ELR (cell line): ENCODE data around the gene TUBB8B.
"Not testable (repeated sequence)": the region's sequence is repeated elsewhere in the genome, so short reads cannot be mapped to it uniquely, and the experiment has no call there.

Source experiments
- DNase-seq: peaks from one replicate; pipeline ENCODE4 v3.0.0-alpha.2; 2015; ENCODE audit warnings: low read depth

Gene TUBB8B

GRCh38 chr18:49176-49665 is at the start of gene TUBB8B:
TSS of gene TUBB8B (minus strand) at chr18:49615. CDS start at chr18:49557, 58 bp downstream.
- not testable (repeated sequence) for DNase-seq

- not testable (repeated sequence) for DNase-seq
Observed at GRCh38 chr18:97252-97914, 48.0 kb upstream of the TUBB8B start.

GRCh38 chr18:96767-97131 is 47.3 kb upstream of the TUBB8B start:
- not testable (repeated sequence) for DNase-seq

DNA sequence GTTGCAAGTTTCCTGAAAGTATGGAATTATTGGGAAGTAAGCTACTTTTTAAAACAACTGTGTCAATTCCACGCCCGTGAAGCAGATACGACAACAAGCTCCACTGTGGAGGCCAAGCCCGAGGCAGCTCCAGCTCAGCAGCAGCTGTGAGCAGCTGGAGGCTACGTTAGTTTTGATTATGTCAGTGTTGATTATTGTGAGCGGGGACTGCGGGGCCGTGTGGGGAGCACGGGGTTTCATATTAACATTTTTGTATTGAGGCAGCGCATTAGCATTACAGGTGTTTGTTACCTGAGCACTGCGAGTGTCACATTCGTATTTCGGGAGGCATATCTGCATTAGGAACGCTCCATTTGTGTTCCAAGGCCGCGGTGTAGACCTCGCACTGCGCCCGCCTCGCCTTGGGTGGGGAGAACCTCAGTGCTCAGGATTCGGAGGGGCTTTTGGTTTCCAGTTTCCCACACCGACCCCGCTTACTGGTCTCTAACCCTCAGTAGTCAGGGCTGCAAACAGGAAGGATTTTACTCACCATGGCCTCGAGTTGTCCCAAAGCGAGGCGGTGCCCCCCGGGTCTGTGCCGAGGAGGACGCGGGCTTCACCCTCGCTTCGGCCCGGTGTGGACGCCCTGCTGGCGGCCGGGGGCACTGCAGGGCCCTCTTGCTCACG is 46.8 kb upstream of the TUBB8B start:
- not testable (repeated sequence) for DNase-seq

DNA sequence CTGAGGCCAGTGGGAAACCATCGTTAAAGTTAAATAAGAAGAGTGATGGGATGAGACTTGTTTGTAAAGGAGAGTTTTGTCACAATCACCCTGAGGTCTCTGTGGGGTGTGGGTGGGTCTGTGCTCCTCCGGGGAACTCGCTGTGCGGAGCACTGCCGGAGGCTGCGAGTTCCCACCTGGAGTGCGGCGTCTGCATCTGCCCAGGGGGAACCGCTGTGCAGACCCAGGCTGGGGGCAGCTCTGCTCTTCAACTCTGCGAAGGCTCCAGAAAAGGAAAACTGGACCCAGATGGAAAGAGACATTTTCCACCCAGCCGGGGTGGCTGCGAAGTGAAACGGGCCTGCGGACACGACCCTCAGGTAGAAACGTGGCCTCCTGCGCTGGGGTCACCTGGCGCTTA is 46.2 kb upstream of the TUBB8B start:
- not testable (repeated sequence) for DNase-seq

GRCh38 chr18:93897-94408 is 44.5 kb upstream of the TUBB8B start:
- DNase-seq = not testable (repeated sequence)

DNA sequence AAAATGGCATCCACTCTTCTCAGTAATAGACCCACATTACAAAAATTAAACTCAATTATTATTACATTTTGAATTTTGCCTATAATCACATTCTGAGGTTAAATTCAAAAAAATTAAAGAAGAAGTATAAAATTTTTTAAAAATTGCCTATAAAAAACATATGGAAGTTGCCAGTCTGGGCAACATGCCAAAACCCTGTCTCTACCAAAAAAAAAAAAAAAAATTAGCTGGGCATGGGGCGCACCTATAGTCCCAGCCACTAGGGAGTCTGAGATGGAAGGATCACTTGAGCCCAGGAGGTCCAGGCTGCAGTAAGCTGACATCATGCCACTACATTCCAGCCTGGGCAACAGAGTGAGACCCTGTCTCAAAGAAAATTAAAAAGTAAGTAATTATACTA is 42.1 kb upstream of the TUBB8B start:
- DNase-seq = not testable (repeated sequence)

GRCh38 chr18:90396-91193 is 41.2 kb upstream of the TUBB8B start:
- not testable (repeated sequence) for DNase-seq

DNA sequence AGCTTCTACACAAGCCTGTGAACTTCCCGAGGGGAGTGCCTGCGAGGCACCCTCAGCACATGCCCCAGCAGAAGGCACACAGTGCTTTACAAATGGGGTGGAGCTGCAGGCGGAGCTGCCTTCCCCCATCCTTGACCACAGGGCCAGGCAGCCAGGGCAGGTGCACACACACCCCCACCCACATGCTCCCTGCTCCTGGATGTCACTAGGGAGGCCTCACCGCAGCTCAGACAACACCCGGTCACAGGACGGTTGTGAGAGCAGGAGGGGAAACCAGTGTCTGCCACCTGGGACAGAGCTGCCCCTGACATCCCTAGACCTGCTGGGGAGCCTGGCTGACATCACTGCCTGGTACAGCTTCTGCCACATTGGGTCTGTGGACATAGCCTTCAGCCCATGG is 39.7 kb upstream of the TUBB8B start:
- not testable (repeated sequence) for DNase-seq

DNA sequence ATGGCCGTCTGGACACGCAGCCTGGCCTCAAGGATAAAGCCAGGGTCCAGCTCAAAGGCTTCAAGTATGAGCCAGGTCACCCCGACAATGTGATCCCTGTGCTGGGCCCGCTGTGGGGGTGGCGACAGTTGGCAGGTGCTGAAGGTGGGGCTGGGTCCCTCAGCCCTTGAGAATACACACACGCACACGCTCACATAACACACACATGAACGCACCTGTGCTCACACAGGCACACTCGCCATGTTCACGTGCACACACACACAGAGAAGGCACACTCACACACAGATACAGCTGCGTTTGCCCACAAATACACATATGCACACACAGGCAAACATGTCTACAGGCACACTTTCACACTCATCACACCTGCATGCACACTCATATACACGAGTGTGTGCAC is 35.4 kb upstream of the TUBB8B start:
- DNase-seq = not testable (repeated sequence)

GRCh38 chr18:82626-83209 is 33.3 kb upstream of the TUBB8B start:
- not testable (repeated sequence) for DNase-seq

DNA sequence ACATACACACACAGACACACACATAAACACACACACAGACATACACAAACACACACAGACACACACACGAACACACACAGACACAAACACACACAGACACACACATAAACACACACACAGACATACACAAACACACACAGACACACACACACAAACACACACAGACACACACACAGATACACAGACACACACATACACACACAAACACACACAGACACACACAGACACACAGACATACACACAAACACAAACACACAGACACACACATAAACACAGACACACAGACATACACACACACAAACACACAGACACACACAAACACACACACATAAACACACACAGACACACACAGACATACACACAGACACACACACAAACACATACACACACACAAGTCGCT is 31.5 kb upstream of the TUBB8B start:
- DNase-seq = not testable (repeated sequence)

GRCh38 chr18:80202-80601 is 30.8 kb upstream of the TUBB8B start:
- DNase-seq = not testable (repeated sequence)

- not testable (repeated sequence) for DNase-seq
Observed at GRCh38 chr18:75525-76160, 26.2 kb upstream of the TUBB8B start.

- DNase-seq = not testable (repeated sequence)
Observed at GRCh38 chr18:73181-73777, 23.9 kb upstream of the TUBB8B start.

GRCh38 chr18:67701-68100 is 18.3 kb upstream of the TUBB8B start:
- DNase-seq = not testable (repeated sequence)

DNA sequence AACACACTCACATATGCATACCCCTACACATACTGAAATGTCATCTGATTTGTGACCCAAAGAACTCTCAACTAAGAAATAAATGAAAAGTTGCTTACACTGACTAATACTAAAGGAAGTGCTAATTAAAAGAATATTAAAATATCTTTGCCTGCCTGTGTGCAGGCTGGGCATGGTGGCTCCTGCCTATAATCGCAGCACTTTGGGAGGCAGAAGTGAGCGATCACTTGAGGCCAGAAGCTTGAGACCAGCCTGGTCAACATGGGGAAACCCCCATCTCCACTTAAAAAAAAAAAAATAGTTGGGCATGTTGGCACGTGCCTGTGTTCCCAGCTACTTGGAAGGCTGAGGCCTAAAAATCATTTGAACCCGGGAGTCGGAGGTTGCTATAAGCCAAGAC is 14.9 kb upstream of the TUBB8B start:
- DNase-seq = not testable (repeated sequence)

- not testable (repeated sequence) for DNase-seq
Observed at GRCh38 chr18:63656-64055, 14.2 kb upstream of the TUBB8B start.

DNA sequence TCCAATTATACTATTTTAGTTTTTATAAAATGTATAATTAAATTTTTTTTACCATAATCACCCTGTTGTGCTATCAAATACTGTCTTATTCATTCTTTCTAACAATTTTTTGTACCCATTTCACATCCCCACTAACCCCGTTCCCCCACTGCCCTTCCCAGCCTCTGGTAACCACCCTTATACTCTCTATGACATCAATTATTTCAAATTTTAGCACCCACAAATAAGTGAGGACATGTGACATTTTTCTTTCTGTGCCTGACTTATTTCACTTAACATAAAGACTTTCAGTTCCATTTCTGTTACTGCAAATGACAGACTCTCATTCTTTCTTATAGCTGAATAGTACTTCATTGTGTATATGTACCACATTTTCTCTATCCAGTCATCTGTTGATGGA is 5.0 kb upstream of the TUBB8B start:
- not testable (repeated sequence) for DNase-seq

DNA sequence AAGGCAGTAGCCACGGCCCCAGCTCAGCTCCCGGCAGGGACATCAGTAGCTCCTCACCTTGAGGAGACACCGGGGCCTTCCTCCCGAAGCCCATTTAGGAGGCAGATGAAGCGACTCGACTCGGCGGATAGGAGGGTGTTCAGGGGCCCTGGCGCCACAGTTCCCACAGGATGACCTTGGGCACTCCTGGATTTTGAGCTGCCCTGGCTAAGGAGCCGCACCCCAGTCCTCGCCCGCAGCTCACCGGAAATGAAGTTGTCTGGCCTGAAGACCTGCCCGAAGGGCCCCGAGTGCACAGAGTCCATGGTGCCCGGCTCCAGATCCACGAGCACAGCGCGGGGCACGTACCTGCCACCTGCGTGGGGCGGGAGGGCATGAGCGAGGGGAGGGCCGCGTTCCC is 719 bp downstream of the TUBB8B start:
- DNase-seq = not testable (repeated sequence)

DNA sequence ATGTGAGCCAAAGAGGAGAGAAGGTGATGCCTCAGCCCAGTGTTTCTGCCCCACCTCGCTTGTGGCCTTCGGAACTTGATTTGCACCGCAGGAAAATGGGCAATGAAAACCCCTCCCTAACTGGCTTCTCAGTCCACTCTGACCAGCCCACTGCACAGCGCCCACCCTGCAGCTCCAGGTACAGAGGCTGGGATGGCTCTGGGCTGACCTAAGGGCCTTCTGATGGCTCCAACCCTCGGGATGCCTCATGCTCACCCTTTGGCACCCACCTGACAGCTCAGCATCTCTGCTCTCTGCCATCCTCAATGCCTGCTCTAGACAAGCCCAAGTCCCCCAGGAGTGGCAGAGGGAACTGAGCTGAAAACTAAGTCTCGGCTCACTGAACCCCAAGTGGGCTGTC is 36.2 kb downstream of the TUBB8B start:
- not testable (repeated sequence) for DNase-seq
